NK-92 treated with Interleukin-12 subunit alpha and Interleukin-12 subunit beta, amount 100 ng/mL, for 24 hours (cell line): ENCODE measurements around the gene SIX6.

Source experiments
- DNase-seq: peaks from one replicate; lab custom pipeline; 2025; lab: John Stamatoyannopoulos, UW

SIX6 gene

GRCh38 chr14:60514378-60514740, 5.4 kb downstream of the SIX6 start:
- DNase-seq, result no peak

- no peak for DNase-seq
Measured at GRCh38 chr14:60514741-60515491, 6.0 kb downstream of the SIX6 start.

- no peak for DNase-seq
Measured at GRCh38 chr14:60515511-60516289, 6.8 kb downstream of the SIX6 start.

GRCh38 chr14:60532442-60532841, 23.5 kb downstream of the SIX6 start:
- DNase-seq, result no peak

GRCh38 chr14:60537663-60538062, 28.7 kb downstream of the SIX6 start:
- DNase-seq, result no peak

GRCh38 chr14:60544659-60545058, 35.7 kb downstream of the SIX6 start:
- DNase-seq, result no peak

- DNase-seq, result no peak
Measured at GRCh38 chr14:60553808-60554207, 44.9 kb downstream of the SIX6 start.

GRCh38 chr14:60561845-60562746, 53.1 kb downstream of the SIX6 start:
- no peak for DNase-seq
